ENCODE data around the gene KRTAP12-2. TPM values are rescaled to one million over a fixed set of nuclear protein-coding genes. Genes with fewer than 3 reads are reported as not detected.
A peak's percentile ranks its signal among the peaks of the same experiment; 100 is the strongest.

Gene KRTAP12-2
- total and polyA plus RNA-seq, 8 donors, result not detected

- intact Hi-C loops (cut with DNase I), result no loop called here
- DNase-seq (no peak), ATAC-seq (peak; percentile 35)
Observed at GRCh38 chr21:44618909-44619308, 47.8 kb downstream of the KRTAP12-2 start.

GRCh38 chr21:44618504-44618903 is 48.2 kb downstream of the KRTAP12-2 start:
- intact Hi-C loops (cut with DNase I), result no loop called here
- peak in 1 of 4 donors; percentile 10 for DNase-seq
- Histone ChIP-seq H3K27ac (no peak overlapping the region), H3K4me3 (no peak overlapping the region), H3K36me3 (no peaks in the 10 kb centered on the region), H3K27me3 (peaks cover 0 to 27% of the 10 kb centered on the region in 2 donors), H3K4me1 (no peaks in the 10 kb centered on the region), H3K9me3 (peaks cover 0 to 22% of the 10 kb centered on the region in 2 donors)
- peak; percentile 63 for ATAC-seq
- no peak for TF ChIP-seq CTCF (IDR thresholded peaks at IDR 0.05)

More at GRCh38 chr21:44618909-44619308, 47.8 kb downstream of the KRTAP12-2 start:
- peak overlapping the region in 1 of 2 donors; percentile 23 for H3K27ac ChIP-seq
- H3K36me3 ChIP-seq, result no peaks in the 10 kb centered on the region
- peaks cover 0 to 26% of the 10 kb centered on the region in 2 donors for H3K9me3 ChIP-seq
- H3K4me3 ChIP-seq, result no peak overlapping the region
- peaks cover 0 to 24% of the 10 kb centered on the region in 2 donors for H3K27me3 ChIP-seq
- no peak for TF ChIP-seq CTCF (IDR thresholded peaks at IDR 0.05)
- no peaks in the 10 kb centered on the region for H3K4me1 ChIP-seq

GRCh38 chr21:44617071-44617501 is 49.6 kb downstream of the KRTAP12-2 start:
- ATAC-seq, result no peak
- Histone ChIP-seq H3K27ac (no peak overlapping the region), H3K4me3 (no peak overlapping the region), H3K36me3 (no peaks in the 10 kb centered on the region), H3K27me3 (peaks cover 0 to 36% of the 10 kb centered on the region in 2 donors), H3K4me1 (no peaks in the 10 kb centered on the region), H3K9me3 (peaks cover 0 to 14% of the 10 kb centered on the region in 2 donors)
- intact Hi-C loops (cut with DNase I), result no loop called here
- TF ChIP-seq CTCF (IDR thresholded peaks at IDR 0.05), result no peak
- DNase-seq, result peak in 1 of 4 donors; percentile 59

- ATAC-seq (no peak), DNase-seq (peak in 1 of 4 donors; percentile 69)
- H3K27me3 ChIP-seq, result peaks cover 0 to 36% of the 10 kb centered on the region in 2 donors
- no peak overlapping the region for H3K27ac ChIP-seq
- no peak for TF ChIP-seq CTCF (IDR thresholded peaks at IDR 0.05)
- no peaks in the 10 kb centered on the region for H3K4me1 ChIP-seq
- no peak overlapping the region for H3K4me3 ChIP-seq
- intact Hi-C loops (cut with DNase I), result no loop called here
- no peaks in the 10 kb centered on the region for H3K36me3 ChIP-seq
- H3K9me3 ChIP-seq, result peaks cover 0 to 20% of the 10 kb centered on the region in 2 donors
Observed at GRCh38 chr21:44616591-44616926, 50.2 kb downstream of the KRTAP12-2 start.

Other genes starting within 250 kb of the KRTAP12-2 start
- 1 to 10 TPM; 2.4 to 5.7 TPM for gene LRRC3, start 211.4 kb downstream of the KRTAP12-2 start, total RNA-seq
- 1 to 10 TPM; 4.9 to 7.0 (median 6.3) TPM for gene LRRC3, start 211.4 kb downstream of the KRTAP12-2 start, polyA plus RNA-seq (ENCODE audit: insufficient read length in 6 of 6)
- not detected for gene KRTAP10-1, start 126.7 kb downstream of the KRTAP12-2 start, total RNA-seq
- gene KRTAP10-1, start 126.7 kb downstream of the KRTAP12-2 start, polyA plus RNA-seq (ENCODE audit: insufficient read length in 6 of 6), result not detected
- gene KRTAP10-2, start 115.4 kb downstream of the KRTAP12-2 start, total RNA-seq, result under 1 TPM in 1 of 2 donors, not detected in 1; 0.24 TPM
- gene KRTAP10-2, start 115.4 kb downstream of the KRTAP12-2 start, polyA plus RNA-seq (ENCODE audit: insufficient read length in 6 of 6), result not detected
- not detected for gene KRTAP10-3, start 108.1 kb downstream of the KRTAP12-2 start, total RNA-seq
- not detected for gene KRTAP10-3, start 108.1 kb downstream of the KRTAP12-2 start, polyA plus RNA-seq (ENCODE audit: insufficient read length in 6 of 6)
- gene KRTAP10-4, start 93.2 kb downstream of the KRTAP12-2 start, total RNA-seq, result not detected
- not detected for gene KRTAP10-4, start 93.2 kb downstream of the KRTAP12-2 start, polyA plus RNA-seq (ENCODE audit: insufficient read length in 6 of 6)
- not detected for gene KRTAP10-5, start 86.3 kb downstream of the KRTAP12-2 start, total RNA-seq
- not detected for gene KRTAP10-5, start 86.3 kb downstream of the KRTAP12-2 start, polyA plus RNA-seq (ENCODE audit: insufficient read length in 6 of 6)
- gene KRTAP10-6, start 74.4 kb downstream of the KRTAP12-2 start, total RNA-seq, result not detected
- not detected for gene KRTAP10-6, start 74.4 kb downstream of the KRTAP12-2 start, polyA plus RNA-seq (ENCODE audit: insufficient read length in 6 of 6)
- not detected for gene KRTAP10-7, start 66.3 kb downstream of the KRTAP12-2 start, total RNA-seq
- not detected for gene KRTAP10-7, start 66.3 kb downstream of the KRTAP12-2 start, polyA plus RNA-seq (ENCODE audit: insufficient read length in 6 of 6)
- gene KRTAP10-8, start 54.8 kb downstream of the KRTAP12-2 start, total RNA-seq, result not detected
- not detected for gene KRTAP10-8, start 54.8 kb downstream of the KRTAP12-2 start, polyA plus RNA-seq (ENCODE audit: insufficient read length in 6 of 6)
- not detected for gene KRTAP10-9, start 39.8 kb downstream of the KRTAP12-2 start, total RNA-seq
- gene KRTAP10-9, start 39.8 kb downstream of the KRTAP12-2 start, polyA plus RNA-seq (ENCODE audit: insufficient read length in 6 of 6), result not detected
- not detected for gene KRTAP10-10, start 29.6 kb downstream of the KRTAP12-2 start, total RNA-seq
- gene KRTAP10-10, start 29.6 kb downstream of the KRTAP12-2 start, polyA plus RNA-seq (ENCODE audit: insufficient read length in 6 of 6), result not detected
- not detected for gene KRTAP10-11, start 20.5 kb downstream of the KRTAP12-2 start, total RNA-seq
- gene KRTAP10-11, start 20.5 kb downstream of the KRTAP12-2 start, polyA plus RNA-seq (ENCODE audit: insufficient read length in 6 of 6), result not detected
- not detected for gene KRTAP12-4, start 12.3 kb downstream of the KRTAP12-2 start, total RNA-seq
- not detected for gene KRTAP12-4, start 12.3 kb downstream of the KRTAP12-2 start, polyA plus RNA-seq (ENCODE audit: insufficient read length in 6 of 6)
- not detected for gene KRTAP12-3, start 9.0 kb downstream of the KRTAP12-2 start, total RNA-seq
- gene KRTAP12-3, start 9.0 kb downstream of the KRTAP12-2 start, polyA plus RNA-seq (ENCODE audit: insufficient read length in 6 of 6), result not detected
- gene KRTAP12-1, start 15.2 kb upstream of the KRTAP12-2 start, total RNA-seq, result not detected
- gene KRTAP12-1, start 15.2 kb upstream of the KRTAP12-2 start, polyA plus RNA-seq (ENCODE audit: insufficient read length in 6 of 6), result not detected
- gene KRTAP10-12, start 30.2 kb upstream of the KRTAP12-2 start, total RNA-seq, result not detected
- gene KRTAP10-12, start 30.2 kb upstream of the KRTAP12-2 start, polyA plus RNA-seq (ENCODE audit: insufficient read length in 6 of 6), result not detected
- gene TSPEAR, start 44.6 kb upstream of the KRTAP12-2 start, total RNA-seq, result under 1 TPM; 0.10 to 0.26 TPM
- gene TSPEAR, start 44.6 kb upstream of the KRTAP12-2 start, polyA plus RNA-seq (ENCODE audit: insufficient read length in 6 of 6), result 1 to 10 TPM; 2.4 to 4.7 (median 3.5) TPM
- gene UBE2G2, start 134.9 kb upstream of the KRTAP12-2 start, total RNA-seq, result 10 to 100 TPM; 75.0 to 90.9 TPM
- gene UBE2G2, start 134.9 kb upstream of the KRTAP12-2 start, polyA plus RNA-seq (ENCODE audit: insufficient read length in 6 of 6), result 100 to 1,000 TPM; 119 to 157 (median 139) TPM
- gene SUMO3, start 151.1 kb upstream of the KRTAP12-2 start, total RNA-seq, result 10 to 100 TPM; 92.4 to 99.3 TPM
- 100 to 1,000 TPM; 114 to 136 (median 123) TPM for gene SUMO3, start 151.1 kb upstream of the KRTAP12-2 start, polyA plus RNA-seq (ENCODE audit: insufficient read length in 6 of 6)
- 100 to 1,000 TPM; 247 to 263 TPM for gene PTTG1IP, start 206.8 kb upstream of the KRTAP12-2 start, total RNA-seq
- 100 to 1,000 TPM; 195 to 240 (median 214) TPM for gene PTTG1IP, start 206.8 kb upstream of the KRTAP12-2 start, polyA plus RNA-seq (ENCODE audit: insufficient read length in 6 of 6)